HepG2 (cell line): ENCODE data around the gene HS6ST2. TPM values are rescaled to one million over a fixed set of nuclear protein-coding genes. Genes with fewer than 3 reads are reported as not detected.

Experiments
- ATAC-seq: fragments of 200-7000 bp; cut with Tn5 transposase; 3 replicates; pipeline ENCODE4 v1.9.1; 2020; ENCODE audit warnings: mild to moderate bottlenecking, moderate library complexity
- BruUV-seq: library from RNA; stranded (reverse); fragments of 400-500 nt; replicated peaks from 2 replicates; lab custom pipeline; 2021; lab: Mats Ljungman, UMichigan
- CTCF ChIA-PET: fragments of 300-600 bp; formaldehyde crosslinking; extraction: SDS; loops from one replicate; lab custom pipeline; 2021; ENCODE audit warnings: low total read pairs, inconsistent platforms, low intra/inter-chr PET ratio; lab: Yijun Ruan, JAX
- POLR2A ChIA-PET: fragments of 350-600 bp; sonication (Branson Sonifier 250); formaldehyde crosslinking; loops from one replicate; lab custom pipeline; 2020; ENCODE audit warnings: antibody characterized with exemption, inconsistent platforms; lab: Yijun Ruan, JAX
- DNase-seq: peaks from one replicate; pipeline ENCODE4 v3.0.0-alpha.2; 2015; ENCODE audit warnings: low spot score
- FAIRE-seq: peaks from 3 replicates; lab custom pipeline; 2011; peaks lifted over from hg19 to GRCh38; lab: Jason Lieb, UNC
- H2AFZ ChIP-seq: one replicate; pipeline ENCODE4 v1.6.1; 2011; ENCODE audit warnings: low read length, inconsistent platforms
- H3K27ac ChIP-seq: fragments of 300-600 bp; 3 replicates; pipeline ENCODE4 v1.8.0; 2011; ENCODE audit warnings: mixed run types, mild to moderate bottlenecking, mixed read lengths, low read length, inconsistent platforms; ENCODE audit not compliant: insufficient read depth; ENCODE audit errors: extremely low read length
- H3K27me3 ChIP-seq, 2 experiments: fragments of 200-600 bp in 1 of 2; 2 replicates in 1 of 2; 3 replicates in 1 of 2; pipeline versions ENCODE4 v1.6.0 to v1.8.0; 2011; ENCODE audit warnings: low read length in 2 of 2, mild to moderate bottlenecking in 2 of 2, moderate library complexity in 2 of 2, inconsistent platforms in 1 of 2; ENCODE audit not compliant: insufficient read depth in 2 of 2, control insufficient read depth in 1 of 2
- H3K36me3 ChIP-seq, 2 experiments: fragments of 200-600 bp in 1 of 2; replicated peaks in 1 of 2; 2 replicates in 1 of 2; 3 replicates in 1 of 2; pipeline versions ENCODE4 v1.5.1 to v1.8.0; 2011; ENCODE audit warnings: low read length in 2 of 2, inconsistent platforms in 1 of 2; ENCODE audit not compliant: insufficient read depth in 2 of 2, control insufficient read depth in 1 of 2
- H3K4me1 ChIP-seq: 2 replicates; pipeline ENCODE4 v1.5.1; 2012; ENCODE audit warnings: low read length, inconsistent platforms; ENCODE audit not compliant: insufficient read depth
- H3K4me2 ChIP-seq: 2 replicates; pipeline ENCODE4 v1.6.0; 2011; ENCODE audit warnings: low read depth, low read length, inconsistent platforms
- H3K4me3 ChIP-seq, 3 experiments: fragments of 200-600 bp in 1 of 3; sonication (generic), shearing (Covaris generic) in 1 of 3; replicated peaks in 1 of 3; 2 replicates each; pipeline ENCODE4 v1.5.1; 2011 to 2016; ENCODE audit warnings: low read length in 3 of 3, inconsistent platforms in 2 of 3, low read depth in 2 of 3, mild to moderate bottlenecking in 2 of 3, control low read depth in 1 of 3, mixed read lengths in 1 of 3; ENCODE audit not compliant: insufficient read depth in 1 of 3
- H3K79me2 ChIP-seq: one replicate; pipeline ENCODE4 v1.6.1; 2011; ENCODE audit warnings: low read length, inconsistent platforms; ENCODE audit not compliant: insufficient read depth
- H3K9ac ChIP-seq: 2 replicates; pipeline ENCODE4 v1.6.0; 2011; ENCODE audit warnings: mild to moderate bottlenecking, low read depth, low read length, inconsistent platforms; ENCODE audit not compliant: insufficient read depth
- H3K9me3 ChIP-seq: 2 replicates; pipeline ENCODE4 v1.5.1; 2012; ENCODE audit warnings: mild to moderate bottlenecking, low read length
- H4K20me1 ChIP-seq: 2 replicates; pipeline ENCODE4 v1.6.0; 2011; ENCODE audit warnings: inconsistent platforms, mild to moderate bottlenecking, low read length, moderate library complexity; ENCODE audit not compliant: insufficient read depth
- FOXP4 ChIP-seq: sonication (generic); formaldehyde crosslinking; IDR thresholded peaks from 2 replicates; pipeline ENCODE4 v1.4.0; 2020; ENCODE audit warnings: missing genetic modification reagents
- MEIS2 ChIP-seq: sonication (generic); formaldehyde crosslinking; IDR thresholded peaks from 2 replicates; pipeline ENCODE4 v1.9.0; 2021; ENCODE audit warnings: mild to moderate bottlenecking, missing genetic modification reagents
- SIX1 ChIP-seq: sonication (generic); formaldehyde crosslinking; IDR thresholded peaks from 2 replicates; pipeline ENCODE4 v1.4.0; 2020; ENCODE audit warnings: missing genetic modification reagents, borderline replicate concordance
- TAF1 ChIP-seq: sonication (generic); formaldehyde crosslinking; IDR thresholded peaks from 2 replicates; pipeline ENCODE4 v1.4.0; 2020; ENCODE audit warnings: missing genetic modification reagents
- ZFYVE20 ChIP-seq: sonication (generic); formaldehyde crosslinking; IDR thresholded peaks from 2 replicates; pipeline ENCODE4 v1.8.0; 2023; ENCODE audit warnings: low read depth, mild to moderate bottlenecking, moderate library complexity, missing genetic modification reagents, borderline replicate concordance
- ZNF30 ChIP-seq: sonication (generic); formaldehyde crosslinking; IDR thresholded peaks from 2 replicates; pipeline ENCODE4 v1.5.0; 2020; ENCODE audit warnings: mild to moderate bottlenecking, missing genetic modification reagents
- ZNF75D ChIP-seq: sonication (generic); formaldehyde crosslinking; IDR thresholded peaks from 2 replicates; pipeline ENCODE4 v1.8.1; 2023; ENCODE audit warnings: missing genetic modification reagents, mild to moderate bottlenecking, borderline replicate concordance
- ZXDC ChIP-seq: sonication (generic); formaldehyde crosslinking; IDR thresholded peaks from 2 replicates; pipeline ENCODE4 v1.5.0; 2020; ENCODE audit warnings: mild to moderate bottlenecking, missing genetic modification reagents
- WGBS: methylation state at CpG from one replicate; pipeline ENCODE4 v1.1.6; 2017; ENCODE audit warnings: low lambda C conversion rate; 5-methylcytosine and 5-hydroxymethylcytosine counted together
- in situ Hi-C: cut with HindIII; loops from 2 replicates; pipeline ENCODE4 v1.10.0; 2017; ENCODE audit warnings: low pct_unique_long_range_greater_than_20kb; ENCODE audit not compliant: extremely low pct_ligation_motif_present
- intact Hi-C: fragments of 100-400 bp; cut with micrococcal nuclease; formaldehyde crosslinking; loops from one replicate; pipeline ENCODE4 v1.10.0; 2022; ENCODE audit not compliant: unreplicated experiment
- polyA plus RNA-seq, 8 experiments: library from polyadenylated mRNA; depleted of rRNA in 3 of 8; stranded (reverse) in 7 of 8; unstranded in 1 of 8; fragments of >200 nt; fragmentation: Illumina TruSeq in 4 of 8; extraction: Trizol in 4 of 8; gene quantifications; 2 replicates each; pipeline versions ENCODE4 v1.2.1 to v1.2.3, GENCODE V29; 2011 to 2016; ENCODE audit warnings: low read depth in 4 of 8, missing spikeins in 1 of 8, mixed read lengths in 1 of 8; ENCODE audit not compliant: insufficient read depth in 1 of 8
- total RNA-seq, 5 experiments: library from RNA; depleted of rRNA; stranded (reverse); fragments of >200 nt; fragmentation: Illumina TruSeq; extraction: Trizol; gene quantifications; 2 replicates each; pipeline ENCODE4 v1.2.3, GENCODE V29; 2016; ENCODE audit warnings: low read depth in 1 of 5

Gene HS6ST2
- total and polyA plus RNA-seq, 2 of the 13 experiments (the other 11 are each of a cell fraction or from before 2014, with no cell fraction given): 0.05 TPM; not detected in 1

DNA sequence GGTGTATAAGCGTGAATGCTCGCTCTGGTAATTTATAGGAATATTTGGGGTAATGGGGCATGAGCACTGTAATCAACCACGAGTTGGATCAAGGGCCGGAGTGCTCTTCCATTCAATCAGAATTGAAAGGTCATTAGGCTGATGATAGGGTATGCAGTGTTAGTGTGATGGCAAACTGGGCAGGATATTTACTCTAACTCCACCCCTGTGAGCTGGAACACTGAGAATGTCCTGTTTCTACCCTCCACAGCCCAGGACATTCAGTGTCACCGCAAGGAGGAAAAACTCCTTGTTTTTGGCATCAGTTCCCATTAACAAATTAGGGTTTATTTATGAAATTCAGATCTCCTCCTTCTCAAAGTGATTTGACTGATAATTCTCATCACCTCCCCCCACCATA is 137.8 kb downstream of the HS6ST2 start:
- ChIA-PET POLR2A (no interaction called here), CTCF (no interaction called here)
- H3K4me2 ChIP-seq: no peak overlapping the region
- no peaks in the 10 kb centered on the region for H3K36me3 ChIP-seq
- no peak overlapping the region for H3K27ac ChIP-seq
- in situ Hi-C loops (no loop called here), intact Hi-C loops (no loop called here)
- H3K9ac ChIP-seq: no peak overlapping the region
- TF ChIP-seq TAF1 (CRISPR knock-in tag) (no peak), ZXDC (no peak), ZNF30 (CRISPR knock-in tag) (no peak), FOXP4 (CRISPR knock-in tag) (no peak), MEIS2 (no peak), SIX1 (CRISPR knock-in tag) (no peak), ZFYVE20 (CRISPR knock-in tag) (no peak), ZNF75D (CRISPR knock-in tag) (no peak)
- H3K4me1 ChIP-seq: no peaks in the 10 kb centered on the region
- no peak overlapping the region for H2AFZ ChIP-seq
- no peak for DNase-seq
- H4K20me1 ChIP-seq: no peaks in the 10 kb centered on the region
- no peak for ATAC-seq
- H3K79me2 ChIP-seq: no peaks in the 10 kb centered on the region
- no TSS peak for BruUV-seq
- 36% methylated on average over 5 of the region's 5 CpGs for WGBS
- FAIRE-seq: no peak
- H3K9me3 ChIP-seq: no peaks in the 10 kb centered on the region
- H3K4me3 ChIP-seq: no peak overlapping the region
- no peaks in the 10 kb centered on the region; a peak in 1 of 5 replicates for H3K27me3 ChIP-seq
